Mesendoderm (in vitro differentiated cells): ENCODE data around the gene MROH9.

Experiments used
- DNase-seq: peaks from one replicate; pipeline ENCODE4 v3.0.0; 2013
- H2AK5ac ChIP-seq: 2 replicates; pipeline ENCODE4 v1.6.1; 2013; ENCODE audit warnings: low read length, inconsistent platforms
- H2BK120ac ChIP-seq: 2 replicates; pipeline ENCODE4 v1.6.1; 2013; ENCODE audit warnings: low read depth, mild to moderate bottlenecking, low read length, moderate library complexity, mixed read lengths
- H2BK15ac ChIP-seq: replicated peaks from 2 replicates; pipeline ENCODE4 v1.6.1; 2013; ENCODE audit warnings: low read depth, mild to moderate bottlenecking, moderate library complexity
- H2BK5ac ChIP-seq: 2 replicates; pipeline ENCODE4 v1.6.1; 2013; ENCODE audit warnings: low read length, inconsistent platforms
- H3K18ac ChIP-seq: 2 replicates; pipeline ENCODE4 v1.6.1; 2013; ENCODE audit warnings: mild to moderate bottlenecking, low read length, mixed read lengths
- H3K23ac ChIP-seq: one replicate; pipeline ENCODE4 v1.6.1; 2013; ENCODE audit warnings: low read length
- H3K27ac ChIP-seq: 2 replicates; pipeline ENCODE4 v1.5.1; 2013; ENCODE audit warnings: low read depth, mild to moderate bottlenecking, inconsistent platforms, low read length, moderate library complexity
- H3K27me3 ChIP-seq: 2 replicates; pipeline ENCODE4 v1.6.1; 2013; ENCODE audit warnings: low read length, control low read depth, mild to moderate bottlenecking, inconsistent platforms; ENCODE audit not compliant: insufficient read depth, poor library complexity
- H3K36me3 ChIP-seq: 2 replicates; pipeline ENCODE4 v1.6.1; 2013; ENCODE audit warnings: low read length, inconsistent platforms; ENCODE audit not compliant: control insufficient read depth, insufficient read depth
- H3K4ac ChIP-seq: one replicate; pipeline ENCODE4 v1.6.1; 2013; ENCODE audit warnings: low read depth, mild to moderate bottlenecking, low read length, moderate library complexity
- H3K4me1 ChIP-seq: 2 replicates; pipeline ENCODE4 v1.6.1; 2013; ENCODE audit warnings: low read depth, low read length, inconsistent platforms; ENCODE audit not compliant: control insufficient read depth
- H3K4me2 ChIP-seq: 2 replicates; pipeline ENCODE4 v1.6.1; 2013; ENCODE audit warnings: low read length
- H3K4me3 ChIP-seq: 2 replicates; pipeline ENCODE4 v1.5.1; 2013; ENCODE audit warnings: mild to moderate bottlenecking, low read length
- H3K56ac ChIP-seq: one replicate; pipeline ENCODE4 v1.6.1; 2013; ENCODE audit warnings: low read length
- H3K79me1 ChIP-seq: 2 replicates; pipeline ENCODE4 v1.6.1; 2013; ENCODE audit warnings: low read length, inconsistent platforms
- H3K79me2 ChIP-seq: 2 replicates; pipeline ENCODE4 v1.6.1; 2013; ENCODE audit warnings: mild to moderate bottlenecking, low read length; ENCODE audit not compliant: control insufficient read depth, insufficient read depth
- H3K9ac ChIP-seq: 2 replicates; pipeline ENCODE4 v1.6.1; 2013; ENCODE audit warnings: low read length, inconsistent platforms
- H4K5ac ChIP-seq: one replicate; pipeline ENCODE4 v1.6.1; 2013; ENCODE audit warnings: low read length
- H4K8ac ChIP-seq: one replicate; pipeline ENCODE4 v1.6.1; 2013; ENCODE audit warnings: low read depth, mild to moderate bottlenecking, control low read depth, low read length, moderate library complexity
- WGBS: extraction: QIAGEN DNeasy Blood & Tissue Kit; methylation state at CpG from one replicate; pipeline ENCODE4 v1.1.7; 2013; ENCODE audit warnings: low lambda C conversion rate, missing lambda C conversion rate; ENCODE audit not compliant: insufficient coverage; ENCODE audit errors: extremely low coverage; 5-methylcytosine and 5-hydroxymethylcytosine counted together

MROH9 gene

DNA sequence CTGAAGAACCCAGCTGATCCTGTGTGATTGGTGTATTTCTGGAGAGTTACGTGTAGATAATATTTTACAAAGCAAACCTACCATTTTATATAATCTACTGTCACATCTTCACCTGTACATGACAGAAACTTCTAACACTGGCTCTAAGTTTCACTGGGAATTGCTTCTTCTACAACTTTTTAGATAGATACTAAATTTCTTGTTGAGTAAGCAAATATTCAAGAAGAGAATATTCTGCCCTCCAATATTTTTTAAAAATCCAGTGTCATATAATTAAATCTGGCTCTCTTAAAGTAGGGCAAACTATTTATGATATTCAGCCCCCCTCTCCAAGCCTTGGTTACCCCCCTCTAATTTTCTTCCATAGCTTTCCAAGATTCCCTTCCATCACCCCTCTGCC is 50.1 kb downstream of the MROH9 start:
- Histone ChIP-seq H2AK5ac (no peak overlapping the region), H3K4ac (no peak overlapping the region), H2BK5ac (no peak overlapping the region), H2BK15ac (no peak overlapping the region), H3K4me3 (no peak overlapping the region), H3K79me1 (no peaks in the 10 kb centered on the region), H4K5ac (no peak overlapping the region), H3K4me1 (no peaks in the 10 kb centered on the region), H4K8ac (no peak overlapping the region), H3K9ac (no peak overlapping the region), H3K27me3 (no peaks in the 10 kb centered on the region), H3K4me2 (no peak overlapping the region), H3K23ac (no peak overlapping the region), H2BK120ac (no peak overlapping the region), H3K18ac (no peak overlapping the region), H3K79me2 (no peaks in the 10 kb centered on the region), H3K36me3 (no peaks in the 10 kb centered on the region), H3K27ac (no peak overlapping the region), H3K56ac (no peak overlapping the region)
- no CpG with 5 or more reads among the region's 1 CpG for WGBS
- DNase-seq, result no peak

DNA sequence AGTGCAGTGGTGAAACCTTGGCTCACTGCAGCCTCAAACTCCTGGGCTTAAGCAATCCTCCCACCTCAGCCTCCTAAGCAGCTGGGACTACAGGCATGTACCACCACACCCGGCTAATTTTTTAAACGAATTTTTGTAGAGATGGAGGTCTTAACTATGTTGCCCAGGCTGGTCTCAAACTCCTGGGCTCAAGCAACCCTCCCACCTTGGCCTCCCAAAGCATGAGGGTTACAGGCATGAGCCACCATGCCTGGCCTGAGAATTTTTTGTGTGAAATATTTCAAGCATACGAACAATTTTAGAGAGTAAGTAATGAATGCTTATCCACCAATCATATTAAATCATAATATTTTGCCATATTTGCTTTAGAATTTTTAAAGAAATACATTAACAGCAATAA is 51.6 kb downstream of the MROH9 start:
- no peaks in the 10 kb centered on the region for H3K36me3 ChIP-seq
- no peak overlapping the region for H4K8ac ChIP-seq
- no peak for DNase-seq
- no peak overlapping the region for H2BK15ac ChIP-seq
- H3K9ac ChIP-seq, result no peak overlapping the region
- no peaks in the 10 kb centered on the region for H3K79me2 ChIP-seq
- no peaks in the 10 kb centered on the region for H3K27me3 ChIP-seq
- H3K4me1 ChIP-seq, result no peaks in the 10 kb centered on the region
- H2BK120ac ChIP-seq, result no peak overlapping the region
- H3K79me1 ChIP-seq, result no peaks in the 10 kb centered on the region
- no peak overlapping the region for H2AK5ac ChIP-seq
- H2BK5ac ChIP-seq, result no peak overlapping the region
- no CpG with 5 or more reads among the region's 3 CpGs for WGBS
- no peak overlapping the region for H3K4me3 ChIP-seq
- H3K4ac ChIP-seq, result no peak overlapping the region
- H3K23ac ChIP-seq, result no peak overlapping the region
- H3K18ac ChIP-seq, result no peak overlapping the region
- H3K27ac ChIP-seq, result no peak overlapping the region
- H3K56ac ChIP-seq, result no peak overlapping the region
- no peak overlapping the region for H3K4me2 ChIP-seq
- no peak overlapping the region for H4K5ac ChIP-seq

DNA sequence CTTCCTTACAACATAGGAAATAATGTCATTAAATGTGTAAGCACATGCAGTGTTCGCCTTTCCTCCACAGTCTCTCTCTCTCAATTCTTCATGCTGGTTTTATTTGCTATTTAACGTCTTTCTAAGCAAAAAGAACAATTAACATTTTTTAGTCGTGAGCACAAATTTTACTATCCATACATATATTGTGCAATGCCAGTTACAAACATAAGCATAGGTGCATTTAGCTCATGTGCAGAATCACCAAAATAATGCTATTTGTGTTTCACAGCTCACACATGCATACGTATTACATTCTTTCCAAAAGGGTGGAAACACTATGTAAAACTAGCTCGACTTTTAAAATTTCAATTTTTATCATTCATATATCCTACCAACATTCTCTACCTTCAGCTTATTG is 52.1 kb downstream of the MROH9 start:
- no peak overlapping the region for H2AK5ac ChIP-seq
- no peak overlapping the region for H3K27ac ChIP-seq
- no CpG with 5 or more reads among the region's 5 CpGs for whole genome bisulfite sequencing
- H3K56ac ChIP-seq, result no peak overlapping the region
- H3K4me3 ChIP-seq, result no peak overlapping the region
- no peaks in the 10 kb centered on the region for H3K79me1 ChIP-seq
- no peaks in the 10 kb centered on the region for H3K79me2 ChIP-seq
- H4K8ac ChIP-seq, result no peak overlapping the region
- H2BK5ac ChIP-seq, result no peak overlapping the region
- no peaks in the 10 kb centered on the region for H3K36me3 ChIP-seq
- no peaks in the 10 kb centered on the region for H3K4me1 ChIP-seq
- no peak overlapping the region for H3K4ac ChIP-seq
- no peak overlapping the region for H3K18ac ChIP-seq
- H3K4me2 ChIP-seq, result no peak overlapping the region
- DNase-seq, result no peak
- H3K27me3 ChIP-seq, result no peaks in the 10 kb centered on the region
- no peak overlapping the region for H3K23ac ChIP-seq
- no peak overlapping the region for H2BK120ac ChIP-seq
- no peak overlapping the region for H3K9ac ChIP-seq
- no peak overlapping the region for H4K5ac ChIP-seq
- no peak overlapping the region for H2BK15ac ChIP-seq

DNA sequence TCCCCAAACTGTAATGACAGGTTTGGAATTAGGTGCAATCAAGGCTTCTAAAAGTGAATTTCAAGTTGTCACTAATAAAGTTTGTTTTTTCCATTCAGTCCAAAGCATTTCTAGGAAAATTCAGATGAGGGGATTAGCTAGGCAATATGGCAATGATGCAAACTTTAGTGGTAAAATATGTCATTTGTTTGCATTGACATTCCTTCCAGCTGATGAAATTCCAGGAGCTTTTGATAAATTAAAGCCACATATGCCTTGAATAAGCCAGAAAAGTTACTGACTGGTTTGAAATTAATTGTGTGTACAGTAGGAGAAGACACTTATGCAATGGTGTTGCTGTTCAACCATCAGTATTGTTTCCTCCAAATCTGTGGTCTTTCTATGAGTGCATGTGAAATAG is 57.8 kb downstream of the MROH9 start:
- H3K18ac ChIP-seq, result no peak overlapping the region
- H2AK5ac ChIP-seq, result no peak overlapping the region
- no peak overlapping the region for H3K4ac ChIP-seq
- H3K4me2 ChIP-seq, result no peak overlapping the region
- H2BK120ac ChIP-seq, result no peak overlapping the region
- no peak overlapping the region for H3K4me3 ChIP-seq
- H3K27ac ChIP-seq, result no peak overlapping the region
- no peak overlapping the region for H4K5ac ChIP-seq
- no peak overlapping the region for H2BK5ac ChIP-seq
- H4K8ac ChIP-seq, result no peak overlapping the region
- no peak overlapping the region for H3K56ac ChIP-seq
- no peaks in the 10 kb centered on the region for H3K79me1 ChIP-seq
- H3K23ac ChIP-seq, result no peak overlapping the region
- no peaks in the 10 kb centered on the region for H3K4me1 ChIP-seq
- no peaks in the 10 kb centered on the region for H3K36me3 ChIP-seq
- H3K9ac ChIP-seq, result no peak overlapping the region
- no peak for DNase-seq
- no peaks in the 10 kb centered on the region for H3K79me2 ChIP-seq
- H2BK15ac ChIP-seq, result no peak overlapping the region
- H3K27me3 ChIP-seq, result no peaks in the 10 kb centered on the region

DNA sequence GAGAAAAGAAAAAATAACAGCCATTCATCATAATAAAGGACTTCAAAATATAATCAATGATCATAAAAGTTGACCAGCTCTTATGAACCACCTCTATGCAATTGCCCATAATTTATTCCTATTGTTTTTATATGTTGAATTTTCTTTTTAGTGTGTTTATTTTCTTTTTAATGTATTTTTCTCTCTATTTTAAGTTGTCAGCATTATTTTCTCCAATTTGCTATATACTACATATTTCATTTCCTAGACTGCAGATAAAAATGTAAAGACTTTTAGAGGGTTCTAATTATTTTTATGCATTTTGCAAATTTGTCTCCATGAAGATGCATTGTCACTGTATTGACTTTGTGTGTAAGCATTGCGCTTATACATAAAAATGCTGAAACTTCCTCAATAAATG is 58.4 kb downstream of the MROH9 start:
- no peak overlapping the region for H2BK5ac ChIP-seq
- H3K18ac ChIP-seq, result no peak overlapping the region
- H3K56ac ChIP-seq, result no peak overlapping the region

DNA sequence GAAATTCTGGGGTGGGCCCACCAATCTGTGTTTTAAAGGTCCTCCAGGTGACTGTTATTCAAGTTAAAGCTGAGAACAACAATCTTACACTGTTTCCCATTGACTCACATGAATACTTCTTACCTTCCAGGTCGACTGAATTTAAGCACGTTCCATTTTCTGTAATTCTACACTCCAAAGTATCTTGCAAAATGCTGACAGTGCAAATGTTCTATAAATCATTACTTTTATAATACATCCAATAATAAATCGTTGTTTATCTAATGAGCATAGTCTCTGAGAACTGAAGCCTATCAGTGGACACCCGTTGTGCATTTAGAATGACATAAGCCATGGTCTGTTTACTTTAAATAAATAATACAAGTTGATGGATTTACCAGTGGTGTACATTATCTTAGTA is 79.5 kb downstream of the MROH9 start:
- Histone ChIP-seq H3K27me3 (no peaks in the 10 kb centered on the region), H3K4ac (no peak overlapping the region), H2BK120ac (no peak overlapping the region), H3K4me3 (no peak overlapping the region), H3K9ac (no peak overlapping the region), H3K23ac (no peak overlapping the region), H4K5ac (no peak overlapping the region), H3K27ac (no peak overlapping the region), H4K8ac (no peak overlapping the region), H2BK5ac (no peak overlapping the region), H3K79me1 (no peaks in the 10 kb centered on the region), H3K18ac (no peak overlapping the region), H3K36me3 (no peaks in the 10 kb centered on the region), H2BK15ac (no peak overlapping the region), H3K56ac (no peak overlapping the region), H3K79me2 (no peaks in the 10 kb centered on the region), H2AK5ac (no peak overlapping the region), H3K4me1 (no peaks in the 10 kb centered on the region), H3K4me2 (no peak overlapping the region)
- no peak for DNase-seq
- 100% methylated on average over 1 of the region's 4 CpGs for WGBS

More for the DNA sequence above, 58.4 kb downstream of the MROH9 start:
- no peak overlapping the region for H2BK15ac ChIP-seq
- H2BK120ac ChIP-seq, result no peak overlapping the region
- H3K36me3 ChIP-seq, result no peaks in the 10 kb centered on the region
- H3K27ac ChIP-seq, result no peak overlapping the region
- no peak overlapping the region for H3K9ac ChIP-seq
- H3K27me3 ChIP-seq, result no peaks in the 10 kb centered on the region
- no peak overlapping the region for H3K4ac ChIP-seq
- no peak for DNase-seq
- H4K5ac ChIP-seq, result no peak overlapping the region
- no CpG with 5 or more reads among the region's 1 CpG for WGBS
- no peak overlapping the region for H3K23ac ChIP-seq
- no peak overlapping the region for H3K4me3 ChIP-seq
- no peaks in the 10 kb centered on the region for H3K79me2 ChIP-seq
- no peak overlapping the region for H2AK5ac ChIP-seq
- H3K4me1 ChIP-seq, result no peaks in the 10 kb centered on the region
- no peak overlapping the region for H3K4me2 ChIP-seq
- H3K79me1 ChIP-seq, result no peaks in the 10 kb centered on the region
- no peak overlapping the region for H4K8ac ChIP-seq
